Neural cell (in vitro differentiated cells): ENCODE results near the gene ARHGAP10. TPM values are rescaled to one million over a fixed set of nuclear protein-coding genes. Genes with fewer than 3 reads are reported as not detected.

Source experiments
- H2AFZ ChIP-seq: fragments of 200-600, 300-800 bp; sonication (generic), shearing (Covaris generic); 2 replicates; pipeline ENCODE4 v1.6.0; 2014; ENCODE audit warnings: low read depth, mild to moderate bottlenecking, antibody characterized with exemption, low read length, moderate library complexity
- H3F3A ChIP-seq: fragments of 200-600 bp; shearing (Covaris generic); 2 replicates; pipeline ENCODE4 v1.6.1; 2016; ENCODE audit warnings: mild to moderate bottlenecking, moderate library complexity, mixed read lengths, antibody characterized with exemption, low read length; ENCODE audit not compliant: insufficient read depth, poor library complexity, severe bottlenecking
- H3K27ac ChIP-seq: fragments of 200-600, 300-800 bp; sonication (generic), shearing (Covaris generic); 2 replicates; pipeline ENCODE4 v1.5.1; 2014; ENCODE audit warnings: mild to moderate bottlenecking, low read length, moderate library complexity
- H3K27me3 ChIP-seq: fragments of 300-800, 200-600 bp; sonication (generic), shearing (Covaris generic); 2 replicates; pipeline ENCODE4 v1.6.0; 2014; ENCODE audit warnings: mild to moderate bottlenecking, low read depth, low read length, moderate library complexity; ENCODE audit not compliant: insufficient read depth
- H3K36me3 ChIP-seq: fragments of 300-800, 200-600 bp; sonication (generic), shearing (Covaris generic); 2 replicates; pipeline ENCODE4 v1.5.1; 2014; ENCODE audit warnings: mild to moderate bottlenecking, antibody characterized with exemption, low read length, moderate library complexity; ENCODE audit not compliant: insufficient read depth
- H3K4me2 ChIP-seq: fragments of 300-800, 200-600 bp; sonication (generic), shearing (Covaris generic); 2 replicates; pipeline ENCODE4 v1.6.0; 2014; ENCODE audit warnings: mild to moderate bottlenecking, low read length
- H3K4me3 ChIP-seq: fragments of 300-800, 200-600 bp; sonication (generic), shearing (Covaris generic); 2 replicates; pipeline ENCODE4 v1.5.1; 2014; ENCODE audit warnings: mild to moderate bottlenecking, low read length, moderate library complexity
- H3K79me2 ChIP-seq: fragments of 200-600 bp; shearing (Covaris generic); replicated peaks from 2 replicates; pipeline ENCODE4 v1.6.0; 2014; ENCODE audit warnings: mild to moderate bottlenecking, low read length, moderate library complexity; ENCODE audit not compliant: insufficient read depth
- H3K9ac ChIP-seq: fragments of 300-800, 200-600 bp; sonication (generic), shearing (Covaris generic); 2 replicates; pipeline ENCODE4 v1.6.1; 2016; ENCODE audit warnings: mild to moderate bottlenecking, low read length, mixed read lengths
- H3K9me2 ChIP-seq: fragments of 200-600 bp; shearing (Covaris generic); 2 replicates; pipeline ENCODE4 v1.6.1; 2016; ENCODE audit warnings: mild to moderate bottlenecking, low read length, mixed read lengths; ENCODE audit not compliant: insufficient read depth
- H3K9me3 ChIP-seq: fragments of 200-600, 300-800 bp; sonication (generic), shearing (Covaris generic); 2 replicates; pipeline ENCODE4 v1.6.1; 2016; ENCODE audit warnings: mild to moderate bottlenecking, mixed run types, low read length, moderate library complexity, mixed read lengths
- H4K20me1 ChIP-seq: fragments of 200-600 bp; shearing (Covaris generic); 2 replicates; pipeline ENCODE4 v1.6.1; 2016; ENCODE audit warnings: mild to moderate bottlenecking, mixed run types; ENCODE audit not compliant: insufficient read depth
- EP300 ChIP-seq: fragments of 450-650 bp; conservative IDR thresholded peaks from 2 replicates; pipeline ENCODE4 v1.6.1; 2014; ENCODE audit warnings: antibody characterized with exemption, mild to moderate bottlenecking, moderate library complexity; ENCODE audit not compliant: poor library complexity, severe bottlenecking
- EZH2 ChIP-seq: fragments of 200-600, 300-800 bp; shearing (Covaris generic), sonication (generic); IDR thresholded peaks from 2 replicates; pipeline ENCODE4 v1.6.1; 2014; ENCODE audit warnings: antibody characterized with exemption, low read length, borderline replicate concordance, mild to moderate bottlenecking; ENCODE audit not compliant: insufficient read depth, poor library complexity, severe bottlenecking
- MXI1 ChIP-seq: fragments of 450-650 bp; conservative IDR thresholded peaks from 2 replicates; pipeline ENCODE4 v1.6.1; 2014; ENCODE audit warnings: antibody characterized with exemption, mild to moderate bottlenecking; ENCODE audit not compliant: poor library complexity, severe bottlenecking
- POLR2AphosphoS5 ChIP-seq: IDR thresholded peaks from 2 replicates; pipeline ENCODE4 v1.6.1; 2012
- RAD21 ChIP-seq: fragments of 450-650 bp; conservative IDR thresholded peaks from 2 replicates; pipeline ENCODE4 v1.6.1; 2014; ENCODE audit warnings: antibody characterized with exemption, mild to moderate bottlenecking, moderate library complexity
- SMC3 ChIP-seq: fragments of 450-650 bp; conservative IDR thresholded peaks from 2 replicates; pipeline ENCODE4 v1.6.1; 2014; ENCODE audit warnings: antibody characterized with exemption, mild to moderate bottlenecking, moderate library complexity; ENCODE audit not compliant: poor library complexity
- TAF1 ChIP-seq: IDR thresholded peaks from 2 replicates; pipeline ENCODE4 v1.6.1; 2012; ENCODE audit warnings: low read depth
- polyA plus RNA-seq: library from polyadenylated mRNA; depleted of rRNA; stranded (reverse); fragments of >200 nt; gene quantifications from 2 replicates; pipeline ENCODE4 v1.2.3, GENCODE V29; 2014
- TF ChIP-seq, protein P1 (sequence below): fragments of 450-650 bp; IDR thresholded peaks from 2 replicates; pipeline ENCODE4 v1.5.1; 2014; ENCODE audit warnings: antibody characterized with exemption, mild to moderate bottlenecking, moderate library complexity; ENCODE audit not compliant: poor library complexity, severe bottlenecking
- TF ChIP-seq, protein P2 (sequence below): IDR thresholded peaks from 2 replicates; pipeline ENCODE4 v1.6.1; 2012; ENCODE audit warnings: borderline replicate concordance

ARHGAP10 gene
- polyA plus RNA-seq, 1 donor from 2014 or later, result 1.2 TPM

GRCh38 chr4:147853706-147854105, 121.8 kb downstream of the ARHGAP10 start:
- H3F3A ChIP-seq, result no peaks in the 10 kb centered on the region
- no peaks in the 10 kb centered on the region for H3K27me3 ChIP-seq
- no peak for TF ChIP-seq EP300
- no peaks in the 10 kb centered on the region for H4K20me1 ChIP-seq
- no peak overlapping the region for H3K9ac ChIP-seq
- no peak overlapping the region for H3K27ac ChIP-seq
- no peak overlapping the region for H2AFZ ChIP-seq
- H3K9me3 ChIP-seq, result no peaks in the 10 kb centered on the region
- no peak overlapping the region for H3K4me3 ChIP-seq
- no peaks in the 10 kb centered on the region for H3K36me3 ChIP-seq
- H3K9me2 ChIP-seq, result no peaks in the 10 kb centered on the region
- no peaks in the 10 kb centered on the region for H3K79me2 ChIP-seq
- no peak overlapping the region for H3K4me2 ChIP-seq

DNA sequence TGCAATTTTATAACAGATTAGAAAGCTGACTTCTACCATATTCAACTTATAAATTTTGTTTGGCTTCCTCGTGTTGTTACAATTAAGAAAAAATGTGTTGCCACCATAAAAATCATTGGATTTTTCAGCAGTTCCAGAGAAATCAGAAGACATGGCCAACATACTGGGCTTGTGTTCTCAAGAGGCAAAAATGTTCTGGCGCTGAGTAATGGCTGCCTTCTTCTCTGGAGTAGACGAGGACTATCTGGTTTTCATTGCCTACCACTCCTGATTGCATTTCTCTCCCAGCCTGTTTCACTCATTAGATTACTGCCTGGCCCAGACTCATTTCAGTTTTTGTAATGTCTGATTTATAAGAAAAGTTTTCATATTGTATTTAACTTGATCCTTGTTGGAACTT, 122.3 kb downstream of the ARHGAP10 start:
- TF ChIP-seq RAD21 (no peak), TAF1 (no peak), SMC3 (no peak), POLR2AphosphoS5 (no peak), MXI1 (no peak), EZH2 (no peak), EP300 (no peak)
- TF ChIP-seq, protein P1, sequence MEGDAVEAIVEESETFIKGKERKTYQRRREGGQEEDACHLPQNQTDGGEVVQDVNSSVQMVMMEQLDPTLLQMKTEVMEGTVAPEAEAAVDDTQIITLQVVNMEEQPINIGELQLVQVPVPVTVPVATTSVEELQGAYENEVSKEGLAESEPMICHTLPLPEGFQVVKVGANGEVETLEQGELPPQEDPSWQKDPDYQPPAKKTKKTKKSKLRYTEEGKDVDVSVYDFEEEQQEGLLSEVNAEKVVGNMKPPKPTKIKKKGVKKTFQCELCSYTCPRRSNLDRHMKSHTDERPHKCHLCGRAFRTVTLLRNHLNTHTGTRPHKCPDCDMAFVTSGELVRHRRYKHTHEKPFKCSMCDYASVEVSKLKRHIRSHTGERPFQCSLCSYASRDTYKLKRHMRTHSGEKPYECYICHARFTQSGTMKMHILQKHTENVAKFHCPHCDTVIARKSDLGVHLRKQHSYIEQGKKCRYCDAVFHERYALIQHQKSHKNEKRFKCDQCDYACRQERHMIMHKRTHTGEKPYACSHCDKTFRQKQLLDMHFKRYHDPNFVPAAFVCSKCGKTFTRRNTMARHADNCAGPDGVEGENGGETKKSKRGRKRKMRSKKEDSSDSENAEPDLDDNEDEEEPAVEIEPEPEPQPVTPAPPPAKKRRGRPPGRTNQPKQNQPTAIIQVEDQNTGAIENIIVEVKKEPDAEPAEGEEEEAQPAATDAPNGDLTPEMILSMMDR, result no peak
- TF ChIP-seq, protein P2, sequence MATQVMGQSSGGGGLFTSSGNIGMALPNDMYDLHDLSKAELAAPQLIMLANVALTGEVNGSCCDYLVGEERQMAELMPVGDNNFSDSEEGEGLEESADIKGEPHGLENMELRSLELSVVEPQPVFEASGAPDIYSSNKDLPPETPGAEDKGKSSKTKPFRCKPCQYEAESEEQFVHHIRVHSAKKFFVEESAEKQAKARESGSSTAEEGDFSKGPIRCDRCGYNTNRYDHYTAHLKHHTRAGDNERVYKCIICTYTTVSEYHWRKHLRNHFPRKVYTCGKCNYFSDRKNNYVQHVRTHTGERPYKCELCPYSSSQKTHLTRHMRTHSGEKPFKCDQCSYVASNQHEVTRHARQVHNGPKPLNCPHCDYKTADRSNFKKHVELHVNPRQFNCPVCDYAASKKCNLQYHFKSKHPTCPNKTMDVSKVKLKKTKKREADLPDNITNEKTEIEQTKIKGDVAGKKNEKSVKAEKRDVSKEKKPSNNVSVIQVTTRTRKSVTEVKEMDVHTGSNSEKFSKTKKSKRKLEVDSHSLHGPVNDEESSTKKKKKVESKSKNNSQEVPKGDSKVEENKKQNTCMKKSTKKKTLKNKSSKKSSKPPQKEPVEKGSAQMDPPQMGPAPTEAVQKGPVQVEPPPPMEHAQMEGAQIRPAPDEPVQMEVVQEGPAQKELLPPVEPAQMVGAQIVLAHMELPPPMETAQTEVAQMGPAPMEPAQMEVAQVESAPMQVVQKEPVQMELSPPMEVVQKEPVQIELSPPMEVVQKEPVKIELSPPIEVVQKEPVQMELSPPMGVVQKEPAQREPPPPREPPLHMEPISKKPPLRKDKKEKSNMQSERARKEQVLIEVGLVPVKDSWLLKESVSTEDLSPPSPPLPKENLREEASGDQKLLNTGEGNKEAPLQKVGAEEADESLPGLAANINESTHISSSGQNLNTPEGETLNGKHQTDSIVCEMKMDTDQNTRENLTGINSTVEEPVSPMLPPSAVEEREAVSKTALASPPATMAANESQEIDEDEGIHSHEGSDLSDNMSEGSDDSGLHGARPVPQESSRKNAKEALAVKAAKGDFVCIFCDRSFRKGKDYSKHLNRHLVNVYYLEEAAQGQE, result no peak
- H3K79me2 ChIP-seq, result no peaks in the 10 kb centered on the region
- H3F3A ChIP-seq, result no peaks in the 10 kb centered on the region
- no peaks in the 10 kb centered on the region for H3K27me3 ChIP-seq
- H3K36me3 ChIP-seq, result no peaks in the 10 kb centered on the region
- no peaks in the 10 kb centered on the region for H3K9me3 ChIP-seq
- H3K4me3 ChIP-seq, result no peak overlapping the region
- H3K27ac ChIP-seq, result no peak overlapping the region
- H3K4me2 ChIP-seq, result no peak overlapping the region
- no peaks in the 10 kb centered on the region for H4K20me1 ChIP-seq
- no peaks in the 10 kb centered on the region for H3K9me2 ChIP-seq
- H3K9ac ChIP-seq, result no peak overlapping the region
- H2AFZ ChIP-seq, result no peak overlapping the region

- Histone ChIP-seq H3K79me2 (no peaks in the 10 kb centered on the region), H3K9ac (no peak overlapping the region), H3K9me3 (no peaks in the 10 kb centered on the region), H3F3A (no peaks in the 10 kb centered on the region), H2AFZ (no peak overlapping the region), H3K36me3 (no peaks in the 10 kb centered on the region), H3K27ac (no peak overlapping the region), H3K4me3 (no peak overlapping the region), H3K9me2 (no peaks in the 10 kb centered on the region), H4K20me1 (no peaks in the 10 kb centered on the region), H3K27me3 (no peaks in the 10 kb centered on the region), H3K4me2 (no peak overlapping the region)
- TF ChIP-seq RAD21 (no peak), TAF1 (no peak), EZH2 (no peak), EP300 (no peak), MXI1 (no peak), SMC3 (no peak), POLR2AphosphoS5 (no peak)
- TF ChIP-seq, protein P2, result no peak
- TF ChIP-seq, protein P1, result no peak
Measured at GRCh38 chr4:147855571-147856009, 123.7 kb downstream of the ARHGAP10 start.
